Measurements from ENCODE around the gene ISG20. TPM values are rescaled to one million over a fixed set of nuclear protein-coding genes. Genes with fewer than 3 reads are reported as not detected.

ISG20 gene
- total RNA-seq, 6 donors from 2014 or later = 41.3 to 119 (median 67.0) TPM

GRCh38 chr15:88664151-88664778, 25.4 kb downstream of the ISG20 start:
- Histone ChIP-seq H3K27ac (no peak overlapping the region), H3K36me3 (no peaks in the 10 kb centered on the region), H3K27me3 (no peaks in the 10 kb centered on the region), H3K4me3 (no peak overlapping the region), H3K9me3 (no peaks in the 10 kb centered on the region), H3K4me1 (no peaks in the 10 kb centered on the region)
- DNase-seq (no peak), ATAC-seq (ENCODE audit: low FRiP score in 2 of 2) (peak in 1 of 2 donors; percentile 48)
- WGBS, 2 donors = 85 to 88% methylated on average over 3 to 7 of the region's 7 CpGs
- TF ChIP-seq EP300 (IDR thresholded peaks at IDR 0.05) = no peak
- TF ChIP-seq CTCF (IDR thresholded peaks at IDR 0.05) = peak in 5 of 6 experiments; percentile 27 to 59 (median 40)

GRCh38 chr15:88674661-88675060, 35.8 kb downstream of the ISG20 start:
- WGBS, 2 donors = 80 to 81% methylated on average over 4 of the region's 4 CpGs

GRCh38 chr15:88678755-88679154, 39.9 kb downstream of the ISG20 start:
- ATAC-seq (ENCODE audit: low FRiP score in 2 of 2) (no peak), DNase-seq (no peak)
- H3K27ac ChIP-seq = no peak overlapping the region
- H3K4me1 ChIP-seq = no peaks in the 10 kb centered on the region
- H3K9me3 ChIP-seq = no peaks in the 10 kb centered on the region
- no peaks in the 10 kb centered on the region for H3K27me3 ChIP-seq
- H3K4me3 ChIP-seq = no peak overlapping the region
- 91 to 96% methylated on average over 6 of the region's 6 CpGs for WGBS, 2 donors
- no peaks in the 10 kb centered on the region for H3K36me3 ChIP-seq
- TF ChIP-seq POLR2AphosphoS5 (IDR thresholded peaks at IDR 0.05) (no peak), EP300 (IDR thresholded peaks at IDR 0.05) (no peak), POLR2A (IDR thresholded peaks at IDR 0.05) (no peak), CTCF (IDR thresholded peaks at IDR 0.05) (no peak)

More at GRCh38 chr15:88674661-88675060, 35.8 kb downstream of the ISG20 start:
- TF ChIP-seq CTCF (IDR thresholded peaks at IDR 0.05) (no peak), POLR2AphosphoS5 (IDR thresholded peaks at IDR 0.05) (no peak)
- Histone ChIP-seq H3K36me3 (no peaks in the 10 kb centered on the region), H3K27ac (no peak overlapping the region), H3K27me3 (no peaks in the 10 kb centered on the region), H3K4me3 (no peak overlapping the region), H3K4me1 (no peaks in the 10 kb centered on the region), H3K9me3 (no peaks in the 10 kb centered on the region)
- DNase-seq (no peak), ATAC-seq (ENCODE audit: low FRiP score in 2 of 2) (no peak)

GRCh38 chr15:88680241-88681001, 41.6 kb downstream of the ISG20 start:
- Histone ChIP-seq H3K9me3 (no peaks in the 10 kb centered on the region), H3K27ac (no peak overlapping the region), H3K27me3 (no peaks in the 10 kb centered on the region), H3K4me3 (no peak overlapping the region), H3K36me3 (no peaks in the 10 kb centered on the region), H3K4me1 (no peaks in the 10 kb centered on the region)
- TF ChIP-seq CTCF (IDR thresholded peaks at IDR 0.05) (no peak), POLR2AphosphoS5 (IDR thresholded peaks at IDR 0.05) (no peak), POLR2A (IDR thresholded peaks at IDR 0.05) (no peak), EP300 (IDR thresholded peaks at IDR 0.05) (no peak)
- no peak for DNase-seq
- ATAC-seq (ENCODE audit: low FRiP score in 2 of 2) = no peak
- 90 to 94% methylated on average over 12 to 13 of the region's 13 CpGs for WGBS, 2 donors
